Effector memory CD4-positive, alpha-beta T cell (primary cell): ENCODE data around the gene ELF1.

Experiments
- DNase-seq, 3 donors: peaks; one replicate each; pipeline ENCODE4 v3.0.0-alpha.2; 2020
- H3K27ac ChIP-seq: 2 replicates; pipeline ENCODE4 v1.7.0; 2013; ENCODE audit warnings: mild to moderate bottlenecking, low read length, moderate library complexity; ENCODE audit not compliant: insufficient read depth, poor library complexity, severe bottlenecking
- H3K27me3 ChIP-seq: replicated peaks from 2 replicates; pipeline ENCODE4 v1.7.0; 2013; ENCODE audit warnings: mild to moderate bottlenecking, low read length; ENCODE audit not compliant: insufficient read depth, control insufficient read depth, poor library complexity, severe bottlenecking
- H3K36me3 ChIP-seq: 2 replicates; pipeline ENCODE4 v1.7.0; 2013; ENCODE audit warnings: mild to moderate bottlenecking, low read length, moderate library complexity; ENCODE audit not compliant: control insufficient read depth, insufficient read depth
- H3K4me1 ChIP-seq: 2 replicates; pipeline ENCODE4 v1.7.0; 2013; ENCODE audit warnings: low read length, mild to moderate bottlenecking; ENCODE audit not compliant: control insufficient read depth, insufficient read depth, poor library complexity, severe bottlenecking
- H3K4me3 ChIP-seq: 2 replicates; pipeline ENCODE4 v1.7.0; 2013; ENCODE audit warnings: low read length, low read depth, mild to moderate bottlenecking; ENCODE audit not compliant: insufficient read depth, poor library complexity, severe bottlenecking
- H3K9me3 ChIP-seq: 2 replicates; pipeline ENCODE4 v1.7.0; 2013; ENCODE audit warnings: mild to moderate bottlenecking, low read length, moderate library complexity; ENCODE audit not compliant: control insufficient read depth

Gene ELF1

DNA sequence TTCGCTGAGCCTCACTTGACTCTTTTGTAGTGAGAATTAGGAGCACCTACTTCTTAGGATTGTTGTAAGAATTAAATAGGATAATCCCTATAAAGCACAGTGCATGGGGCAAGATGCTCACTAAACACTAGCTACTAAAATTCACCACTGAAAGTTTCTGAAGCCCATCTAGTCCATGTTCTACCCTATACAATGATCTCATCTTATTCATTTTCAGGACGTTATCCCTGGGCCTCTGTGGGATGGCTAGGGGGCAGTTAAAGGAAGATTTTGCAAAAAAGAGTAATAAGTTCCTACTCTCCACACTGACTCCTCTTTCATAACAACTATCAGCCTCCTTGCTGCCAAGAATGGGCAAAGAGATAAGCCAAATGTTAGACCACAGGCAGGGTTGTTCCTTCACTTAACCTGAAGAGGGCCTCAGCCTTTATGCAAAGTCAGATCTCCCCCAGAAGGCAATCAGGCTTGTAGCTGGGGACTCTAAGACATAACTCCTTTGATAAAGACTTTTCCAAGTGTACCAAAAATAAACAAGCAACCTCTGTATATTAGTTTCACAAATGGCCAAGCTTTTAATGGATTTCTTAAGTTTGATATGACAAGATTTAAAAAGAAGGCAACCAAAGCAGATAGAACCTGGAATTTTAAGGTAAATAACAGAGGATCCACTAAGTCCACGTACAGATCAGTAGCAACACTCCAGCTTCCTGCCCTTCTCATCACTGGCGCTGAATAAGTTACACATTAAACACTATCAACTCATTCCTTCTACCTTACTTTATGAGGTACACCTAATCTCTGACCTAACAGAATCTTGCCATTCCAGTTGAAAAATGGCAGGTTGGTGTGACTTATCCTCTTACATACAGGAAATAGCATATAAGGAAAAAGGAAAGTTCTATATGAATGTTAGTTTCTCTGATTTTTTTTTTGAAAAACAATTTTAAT lies 44.4 kb downstream of the ELF1 start:
- Histone ChIP-seq H3K27me3 (no peaks in the 10 kb centered on the region), H3K9me3 (no peaks in the 10 kb centered on the region), H3K36me3 (no peaks in the 10 kb centered on the region), H3K27ac (peak overlapping the region; percentile 26), H3K4me1 (peaks cover 43% of the 10 kb centered on the region), H3K4me3 (no peak overlapping the region)
- DNase-seq, result peak in 1 of 3 donors; percentile 39

DNA sequence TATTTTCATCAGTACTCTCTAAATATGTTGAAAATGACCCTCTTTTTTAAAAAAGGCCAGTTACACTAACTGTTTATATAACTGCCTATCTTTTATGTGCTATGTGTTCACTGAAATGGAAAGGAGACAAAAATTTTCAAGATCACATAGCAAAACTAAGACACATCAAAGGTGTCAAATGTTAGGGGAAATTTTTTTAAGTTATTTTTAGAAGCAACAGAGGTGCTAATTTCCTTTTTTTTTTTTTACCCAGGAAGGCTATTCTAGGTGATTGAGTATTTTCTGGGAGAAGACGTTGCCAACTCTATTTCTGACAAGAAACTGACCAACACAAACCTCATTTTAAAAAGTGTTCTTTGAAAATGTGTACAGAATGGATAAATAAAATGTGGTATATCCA lies 45.7 kb downstream of the ELF1 start:
- Histone ChIP-seq H3K4me3 (peak overlapping the region; percentile 2), H3K4me1 (peaks cover 49% of the 10 kb centered on the region), H3K9me3 (no peaks in the 10 kb centered on the region), H3K27ac (no peak overlapping the region), H3K36me3 (no peaks in the 10 kb centered on the region), H3K27me3 (no peaks in the 10 kb centered on the region)
- DNase-seq, result no peak

DNA sequence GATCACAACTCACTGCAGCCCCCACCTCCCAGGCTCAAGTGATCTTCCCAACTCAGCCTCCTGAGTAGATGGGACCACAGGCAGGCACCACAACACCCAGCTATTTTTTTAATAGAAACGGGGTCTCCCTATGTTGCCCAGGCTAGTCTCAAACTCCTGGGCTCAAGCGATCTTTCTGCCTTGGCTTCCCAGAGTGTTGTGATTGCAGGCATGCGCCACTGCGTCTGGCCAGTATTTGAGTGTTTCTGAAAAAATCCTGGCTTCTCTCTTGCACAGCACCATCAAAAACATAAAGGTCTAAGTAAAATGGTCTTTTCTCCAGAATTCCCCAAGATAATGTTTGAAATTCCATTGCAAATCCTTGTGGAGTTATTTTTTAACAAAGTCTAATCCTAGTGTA lies 47.8 kb downstream of the ELF1 start:
- Histone ChIP-seq H3K36me3 (no peaks in the 10 kb centered on the region), H3K27me3 (no peaks in the 10 kb centered on the region), H3K9me3 (no peaks in the 10 kb centered on the region), H3K4me1 (peaks cover 54% of the 10 kb centered on the region), H3K4me3 (no peak overlapping the region), H3K27ac (no peak overlapping the region)
- no peak for DNase-seq

DNA sequence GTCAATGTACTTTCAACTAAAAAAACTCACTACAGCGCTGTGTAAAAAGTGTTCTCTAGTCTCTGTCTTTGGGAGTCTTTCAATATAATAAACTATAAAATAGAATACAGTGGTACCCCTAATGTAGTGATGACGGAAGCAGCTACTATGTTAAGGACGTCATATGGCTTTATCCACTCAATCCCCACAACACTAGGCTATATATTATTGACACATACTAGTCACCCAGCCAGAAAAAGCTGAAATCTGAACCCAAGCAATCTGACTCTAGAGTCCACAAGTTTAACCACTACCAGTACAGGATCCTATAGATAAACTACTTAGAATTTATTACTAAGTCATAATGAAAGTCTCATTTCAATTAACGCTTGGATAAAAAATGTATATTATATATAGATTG lies 48.3 kb downstream of the ELF1 start:
- peaks cover 58% of the 10 kb centered on the region for H3K4me1 ChIP-seq
- H3K27ac ChIP-seq, result no peak overlapping the region
- no peak for DNase-seq
- H3K36me3 ChIP-seq, result no peaks in the 10 kb centered on the region
- no peaks in the 10 kb centered on the region for H3K9me3 ChIP-seq
- no peaks in the 10 kb centered on the region for H3K27me3 ChIP-seq
- H3K4me3 ChIP-seq, result no peak overlapping the region

DNA sequence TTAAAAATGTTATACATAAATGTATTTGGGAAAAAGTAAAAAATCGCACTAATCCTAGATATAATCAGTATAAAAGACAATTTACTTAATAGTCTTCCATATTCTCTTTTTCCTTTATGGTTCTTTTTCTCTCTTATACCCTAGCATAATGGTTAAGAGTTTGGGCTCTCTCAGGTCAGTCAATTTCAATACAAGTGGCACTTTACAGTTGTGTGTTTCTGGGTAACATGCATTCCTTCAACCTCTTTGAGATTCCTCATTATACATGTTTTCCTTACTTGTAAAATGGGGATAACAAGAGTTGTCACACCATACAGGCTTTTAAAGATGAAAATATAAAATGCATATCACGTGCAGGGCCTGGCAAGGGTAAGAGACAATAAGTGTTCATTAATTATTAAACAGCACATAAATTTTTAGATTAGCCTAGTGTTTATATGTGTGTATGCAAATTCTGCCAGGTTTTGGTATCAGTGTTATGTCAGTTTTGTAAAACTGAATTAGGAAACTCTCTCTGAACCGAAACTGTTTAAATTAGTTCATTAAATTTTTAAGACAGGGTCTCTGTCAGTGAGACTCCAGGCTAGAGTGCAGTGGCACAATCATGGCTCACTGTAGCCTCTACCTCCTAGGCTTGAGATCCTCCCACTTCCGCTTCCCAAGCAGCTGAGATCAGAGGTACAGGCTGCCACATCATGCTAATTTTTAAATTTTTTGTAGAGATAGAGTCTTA lies 49.8 kb downstream of the ELF1 start:
- peak in 2 of 3 donors; percentile 13 to 21 for DNase-seq
- H3K27me3 ChIP-seq, result no peaks in the 10 kb centered on the region
- no peak overlapping the region for H3K4me3 ChIP-seq
- peaks cover 60% of the 10 kb centered on the region for H3K4me1 ChIP-seq
- H3K36me3 ChIP-seq, result no peaks in the 10 kb centered on the region
- peak overlapping the region; percentile 13 for H3K27ac ChIP-seq
- no peaks in the 10 kb centered on the region for H3K9me3 ChIP-seq

DNA sequence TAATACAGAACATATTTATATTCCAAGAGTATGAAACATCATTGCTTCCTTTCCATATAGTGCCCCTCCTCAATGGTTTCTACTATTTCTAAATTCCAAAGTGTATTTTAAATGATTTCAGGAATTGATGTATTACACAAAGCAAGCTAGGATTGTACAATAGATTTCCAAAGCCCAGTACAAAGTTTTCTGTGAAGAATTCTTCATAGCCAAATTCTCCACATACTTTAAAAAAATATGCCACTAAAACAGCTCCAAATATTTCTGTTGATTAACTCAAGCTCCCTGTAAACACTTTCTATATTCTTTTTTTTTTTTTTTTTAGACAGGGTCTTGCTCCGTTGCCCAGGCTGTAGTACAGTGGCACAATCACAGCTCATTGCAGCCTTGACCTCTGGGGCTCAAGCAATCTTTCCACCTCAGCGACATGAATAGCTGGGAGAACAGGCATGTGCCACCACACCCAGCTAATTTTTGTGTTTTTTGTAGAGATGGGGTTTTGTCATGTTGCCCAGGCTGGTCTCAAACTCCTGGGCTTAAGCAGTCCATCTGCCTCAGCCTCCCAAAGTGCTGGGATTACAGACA lies 50.6 kb downstream of the ELF1 start:
- no peak overlapping the region for H3K27ac ChIP-seq
- DNase-seq, result no peak
- H3K4me3 ChIP-seq, result no peak overlapping the region
- peaks cover 60% of the 10 kb centered on the region for H3K4me1 ChIP-seq
- no peaks in the 10 kb centered on the region for H3K9me3 ChIP-seq
- no peaks in the 10 kb centered on the region for H3K36me3 ChIP-seq
- no peaks in the 10 kb centered on the region for H3K27me3 ChIP-seq

DNA sequence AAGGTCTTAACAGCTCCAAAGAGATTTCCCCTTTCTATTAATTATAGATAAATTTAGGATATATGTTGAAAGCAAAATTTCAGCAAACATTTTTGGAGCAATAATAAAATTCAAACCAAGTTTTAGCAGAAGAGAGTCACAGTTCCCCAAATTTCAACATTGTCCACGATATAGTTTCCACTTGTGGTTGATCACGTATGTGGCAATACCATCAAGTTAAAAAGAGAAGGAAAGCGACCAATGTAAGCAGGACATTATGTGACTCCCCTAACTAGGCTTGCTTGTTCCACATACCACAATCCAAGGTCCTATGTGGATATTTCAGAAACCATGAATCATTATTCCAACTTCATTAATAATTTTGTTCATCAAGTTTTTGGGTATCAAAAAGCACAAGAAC lies 52.8 kb downstream of the ELF1 start:
- H3K4me3 ChIP-seq, result no peak overlapping the region
- no peaks in the 10 kb centered on the region for H3K36me3 ChIP-seq
- no peak overlapping the region for H3K27ac ChIP-seq
- H3K4me1 ChIP-seq, result peaks cover 69% of the 10 kb centered on the region
- H3K27me3 ChIP-seq, result no peaks in the 10 kb centered on the region
- no peak for DNase-seq
- H3K9me3 ChIP-seq, result no peaks in the 10 kb centered on the region

DNA sequence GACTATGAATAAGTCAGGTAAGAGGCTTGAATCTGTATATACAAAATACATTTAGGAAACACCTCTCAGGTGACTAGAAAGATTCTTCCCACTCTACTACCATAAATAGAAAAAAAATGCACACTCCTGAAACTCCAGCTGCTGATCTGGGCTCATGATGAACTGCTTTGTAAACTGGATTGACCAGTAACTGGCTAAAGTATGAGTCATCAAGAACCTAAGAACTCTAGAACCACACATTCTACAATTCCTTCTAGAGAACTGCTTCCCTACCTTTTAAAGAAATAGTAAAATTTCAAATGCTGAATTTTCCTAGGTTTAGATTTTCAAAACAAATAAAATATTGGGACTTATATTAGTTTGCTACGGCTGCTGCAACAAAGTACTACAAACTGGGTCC lies 55.2 kb downstream of the ELF1 start:
- H3K27ac ChIP-seq, result no peak overlapping the region
- no peaks in the 10 kb centered on the region for H3K36me3 ChIP-seq
- no peaks in the 10 kb centered on the region for H3K9me3 ChIP-seq
- no peaks in the 10 kb centered on the region for H3K27me3 ChIP-seq
- H3K4me3 ChIP-seq, result no peak overlapping the region
- H3K4me1 ChIP-seq, result peaks cover 56% of the 10 kb centered on the region
- DNase-seq, result no peak

DNA sequence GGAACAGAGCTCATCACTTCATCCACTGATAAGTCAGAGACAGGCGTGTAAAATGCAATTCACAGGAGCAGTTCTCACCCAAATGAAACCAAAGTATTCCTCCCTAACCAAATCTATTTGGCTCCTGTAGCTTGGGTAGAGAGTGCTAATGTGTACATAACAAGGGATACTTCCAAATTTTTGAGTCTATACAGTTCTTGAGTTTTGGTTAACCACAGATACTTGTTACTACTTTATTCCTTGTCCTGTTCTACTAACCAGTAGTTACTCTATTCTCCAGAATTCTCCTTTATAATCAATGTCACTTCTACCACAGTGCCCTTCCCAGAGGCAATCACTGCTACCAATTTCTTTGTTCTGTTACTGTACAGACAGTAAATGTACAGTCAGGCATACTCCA lies 57.3 kb downstream of the ELF1 start:
- Histone ChIP-seq H3K4me1 (peaks cover 45% of the 10 kb centered on the region), H3K36me3 (peaks cover 13% of the 10 kb centered on the region), H3K27me3 (no peaks in the 10 kb centered on the region), H3K27ac (peak overlapping the region; percentile 0), H3K9me3 (no peaks in the 10 kb centered on the region), H3K4me3 (no peak overlapping the region)
- DNase-seq, result no peak

DNA sequence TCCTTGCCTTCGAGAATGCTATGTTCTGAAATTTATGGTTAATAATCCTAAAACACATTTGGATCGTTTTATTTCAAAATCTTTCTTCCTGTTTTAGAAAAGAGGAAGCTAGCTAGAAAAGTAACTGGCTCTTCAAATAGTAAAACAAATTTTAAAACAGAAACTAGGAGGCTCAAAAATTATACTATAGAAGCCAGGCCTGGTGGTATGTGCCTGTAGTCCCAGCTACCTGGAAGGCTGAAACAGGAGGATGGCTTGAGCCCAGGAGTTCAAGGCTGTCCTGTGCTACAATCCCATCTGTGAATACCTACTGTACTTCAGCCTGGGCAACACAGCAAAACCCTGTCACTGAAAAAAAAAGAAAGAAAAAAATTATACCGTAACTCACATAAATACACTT lies 57.9 kb downstream of the ELF1 start:
- H3K27ac ChIP-seq, result peak overlapping the region; percentile 0
- DNase-seq, result no peak
- H3K36me3 ChIP-seq, result peaks cover 13% of the 10 kb centered on the region
- H3K9me3 ChIP-seq, result no peaks in the 10 kb centered on the region
- no peak overlapping the region for H3K4me3 ChIP-seq
- peaks cover 41% of the 10 kb centered on the region for H3K4me1 ChIP-seq
- H3K27me3 ChIP-seq, result no peaks in the 10 kb centered on the region
